Measurements from ENCODE around the gene SLC25A33. TPM values are rescaled to one million over a fixed set of nuclear protein-coding genes. Genes with fewer than 3 reads are reported as not detected.

Gene SLC25A33
- total RNA-seq, 1 experiment from 2014 or later, result 11.8 TPM

DNA sequence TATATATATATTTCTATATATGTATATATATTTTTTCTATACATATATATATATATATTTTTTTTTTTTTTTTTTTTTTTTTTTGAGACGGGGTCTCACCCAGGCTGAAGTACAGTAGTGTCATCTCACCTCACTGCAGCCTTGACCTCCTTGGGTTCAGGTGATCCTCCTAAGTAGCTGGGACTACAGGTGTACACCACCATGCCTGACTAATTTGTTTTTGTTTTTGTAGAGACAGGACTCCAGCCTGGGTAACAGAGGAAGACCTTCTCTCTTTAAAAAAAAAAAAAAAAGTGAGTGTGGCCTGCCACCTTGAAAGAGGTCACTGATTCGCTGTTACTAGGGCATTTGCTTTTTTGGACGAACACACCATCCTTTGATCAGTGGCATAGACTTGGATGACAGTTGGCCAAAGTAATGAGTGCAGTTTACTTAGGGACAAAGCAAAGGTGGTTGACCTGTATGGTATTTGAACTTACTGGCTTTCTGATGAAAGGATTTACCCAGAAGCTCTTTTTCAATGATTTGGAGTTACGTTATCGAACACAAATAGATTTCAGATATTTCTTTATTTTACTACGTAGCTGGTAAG, 10.8 kb downstream of the SLC25A33 start:
- no peak overlapping the region for H3K4me3 ChIP-seq (ENCODE audit: low read length)
- H4K20me1 ChIP-seq (ENCODE audit: low read length), result 0 out of 2 replicates have a peak, but pooled peaks cover 6% of the 10 kb centered on the region
- intact Hi-C loops (cut with micrococcal nuclease), result no loop called here
- ChIA-PET POLR2A (ENCODE audit: unreplicated experiment) (no interaction called here), CTCF (no interaction called here)
- H3K9me3 ChIP-seq (ENCODE audit: low read length), result no peaks in the 10 kb centered on the region
- H3K79me2 ChIP-seq (ENCODE audit: low read length), result peaks cover 71% of the 10 kb centered on the region
- no TSS peak for BruUV-seq (replicated peaks)
- H3K4me1 ChIP-seq (ENCODE audit: insufficient read depth, low read length), result peaks cover 8% of the 10 kb centered on the region
- DNase-seq (no peak), ATAC-seq (no peak)
- H3K36me3 ChIP-seq (ENCODE audit: low read depth, low read length), result no peaks in the 10 kb centered on the region; the same call in 1 of the 2 replicates
- no peaks in the 10 kb centered on the region for H3F3A ChIP-seq (ENCODE audit: low read length, unreplicated experiment)
- no peak overlapping the region for H2AFZ ChIP-seq (ENCODE audit: low read length)
- no peaks in the 10 kb centered on the region for H3K27me3 ChIP-seq (ENCODE audit: low read length)
- H3K9me2 ChIP-seq (replicated peaks; ENCODE audit: low read length), result no peaks in the 10 kb centered on the region
- TF ChIP-seq, protein P1, sequence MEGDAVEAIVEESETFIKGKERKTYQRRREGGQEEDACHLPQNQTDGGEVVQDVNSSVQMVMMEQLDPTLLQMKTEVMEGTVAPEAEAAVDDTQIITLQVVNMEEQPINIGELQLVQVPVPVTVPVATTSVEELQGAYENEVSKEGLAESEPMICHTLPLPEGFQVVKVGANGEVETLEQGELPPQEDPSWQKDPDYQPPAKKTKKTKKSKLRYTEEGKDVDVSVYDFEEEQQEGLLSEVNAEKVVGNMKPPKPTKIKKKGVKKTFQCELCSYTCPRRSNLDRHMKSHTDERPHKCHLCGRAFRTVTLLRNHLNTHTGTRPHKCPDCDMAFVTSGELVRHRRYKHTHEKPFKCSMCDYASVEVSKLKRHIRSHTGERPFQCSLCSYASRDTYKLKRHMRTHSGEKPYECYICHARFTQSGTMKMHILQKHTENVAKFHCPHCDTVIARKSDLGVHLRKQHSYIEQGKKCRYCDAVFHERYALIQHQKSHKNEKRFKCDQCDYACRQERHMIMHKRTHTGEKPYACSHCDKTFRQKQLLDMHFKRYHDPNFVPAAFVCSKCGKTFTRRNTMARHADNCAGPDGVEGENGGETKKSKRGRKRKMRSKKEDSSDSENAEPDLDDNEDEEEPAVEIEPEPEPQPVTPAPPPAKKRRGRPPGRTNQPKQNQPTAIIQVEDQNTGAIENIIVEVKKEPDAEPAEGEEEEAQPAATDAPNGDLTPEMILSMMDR (conservative IDR thresholded peaks at IDR 0.05; ENCODE audit: low read depth, low read length), result no peak
- H3K9ac ChIP-seq (ENCODE audit: low read length), result no peak overlapping the region
- H3K27ac ChIP-seq (ENCODE audit: low read length), result no peak overlapping the region
- no peak overlapping the region for H3K4me2 ChIP-seq (ENCODE audit: low read length)

DNA sequence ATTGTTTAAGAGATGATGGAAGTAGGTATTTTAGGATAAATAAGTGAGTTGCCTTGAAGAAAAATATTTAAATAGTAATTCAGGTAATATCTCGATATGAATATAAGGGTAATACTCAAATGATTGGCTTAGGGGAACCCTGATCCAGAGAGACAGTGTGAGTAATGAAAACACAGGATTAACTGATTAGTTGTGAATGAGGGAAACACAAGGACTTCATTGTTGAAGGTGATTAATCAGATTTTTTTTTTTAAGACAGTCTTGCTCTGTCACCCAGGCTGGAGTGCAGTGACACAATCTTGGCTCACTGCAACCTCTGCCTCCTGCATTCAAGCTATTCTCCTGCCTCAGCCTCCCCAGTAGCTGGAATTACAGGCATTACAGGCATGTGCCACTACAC, 12.7 kb downstream of the SLC25A33 start:
- CTCF ChIA-PET, result no interaction called here
- H2AFZ ChIP-seq (ENCODE audit: low read length), result no peak overlapping the region
- TF ChIP-seq, protein P1 (conservative IDR thresholded peaks at IDR 0.05; ENCODE audit: low read depth, low read length), result no peak
- TF ChIP-seq EZH2 (IDR thresholded peaks at IDR 0.05; ENCODE audit: low read length, unreplicated experiment) (no peak), EZH2phosphoT487 (IDR thresholded peaks at IDR 0.05; ENCODE audit: borderline replicate concordance, low read length) (no peak)
- H4K20me1 ChIP-seq (ENCODE audit: low read length), result peaks cover 12% of the 10 kb centered on the region; the same call in 1 of the 2 replicates
- H3F3A ChIP-seq (ENCODE audit: low read length, unreplicated experiment), result no peaks in the 10 kb centered on the region
- H3K4me1 ChIP-seq (ENCODE audit: insufficient read depth, low read length), result peaks cover 17% of the 10 kb centered on the region
- no peaks in the 10 kb centered on the region for H3K27me3 ChIP-seq (ENCODE audit: low read length)
- H3K79me2 ChIP-seq (ENCODE audit: low read length), result peaks cover 62% of the 10 kb centered on the region
- DNase-seq (no peak), ATAC-seq (no peak)
- H3K4me2 ChIP-seq (ENCODE audit: low read length), result no peak overlapping the region
- no peak overlapping the region for H3K27ac ChIP-seq (ENCODE audit: low read length)
- no peak overlapping the region for H3K4me3 ChIP-seq (ENCODE audit: low read length)
- H3K9me2 ChIP-seq (replicated peaks; ENCODE audit: low read length), result no peaks in the 10 kb centered on the region
- intact Hi-C loops (cut with micrococcal nuclease), result no loop called here
- BruUV-seq (replicated peaks), result no TSS peak
- no peak overlapping the region for H3K9ac ChIP-seq (ENCODE audit: low read length)
- peaks cover 10% of the 10 kb centered on the region; the same call in 1 of the 2 replicates for H3K36me3 ChIP-seq (ENCODE audit: low read depth, low read length)
- no peaks in the 10 kb centered on the region for H3K9me3 ChIP-seq (ENCODE audit: low read length)
- POLR2A ChIA-PET (ENCODE audit: unreplicated experiment), result interaction anchor here (0.6 kb wide), 1 partner anchor 359 kb away, joined by 4 read pairs; no protein-coding TSS in a partner anchor

DNA sequence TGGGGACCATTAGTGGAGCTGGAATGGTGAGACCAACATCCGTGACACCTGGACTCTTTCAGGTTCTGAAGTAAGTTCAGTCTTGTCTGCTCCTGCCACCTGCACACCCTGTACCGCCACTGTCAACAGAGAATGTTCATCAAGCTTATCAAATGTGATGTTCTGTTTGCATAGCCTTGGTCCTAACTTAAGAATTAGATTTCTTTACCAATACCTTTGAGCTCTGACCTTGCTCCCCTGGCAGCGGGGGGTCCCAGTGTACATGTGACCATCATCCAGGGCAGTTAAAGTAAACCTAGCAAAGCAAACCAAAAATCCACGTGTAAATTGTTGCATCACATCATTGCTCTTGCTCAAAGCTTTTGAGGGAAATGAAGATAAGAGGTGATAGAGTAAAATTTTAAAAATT, 14.5 kb downstream of the SLC25A33 start:
- H3K9me3 ChIP-seq (ENCODE audit: low read length), result no peaks in the 10 kb centered on the region
- intact Hi-C loops (cut with micrococcal nuclease), result loop anchor here (2.0 kb wide), 1 partner anchor 13 kb away; no protein-coding TSS in a partner anchor
- DNase-seq, result no peak
- H4K20me1 ChIP-seq (ENCODE audit: low read length), result peaks cover 6% of the 10 kb centered on the region; the same call in 1 of the 2 replicates
- H2AFZ ChIP-seq (ENCODE audit: low read length), result no peak overlapping the region
- no peak for ATAC-seq
- H3K4me2 ChIP-seq (ENCODE audit: low read length), result no peak overlapping the region
- BruUV-seq (replicated peaks), result no TSS peak
- peaks cover 17% of the 10 kb centered on the region for H3K4me1 ChIP-seq (ENCODE audit: insufficient read depth, low read length)
- ChIA-PET CTCF (no interaction called here), POLR2A (ENCODE audit: unreplicated experiment) (no interaction called here)
- no peak overlapping the region for H3K4me3 ChIP-seq (ENCODE audit: low read length)
- TF ChIP-seq, protein P1 (conservative IDR thresholded peaks at IDR 0.05; ENCODE audit: low read depth, low read length), result no peak
- no peak for TF ChIP-seq EZH2phosphoT487 (IDR thresholded peaks at IDR 0.05; ENCODE audit: borderline replicate concordance, low read length)
- no peak for TF ChIP-seq EZH2 (IDR thresholded peaks at IDR 0.05; ENCODE audit: low read length, unreplicated experiment)
- H3F3A ChIP-seq (ENCODE audit: low read length, unreplicated experiment), result no peaks in the 10 kb centered on the region
- H3K27ac ChIP-seq (ENCODE audit: low read length), result no peak overlapping the region
- H3K36me3 ChIP-seq (ENCODE audit: low read depth, low read length), result peaks cover 16% of the 10 kb centered on the region
- H3K9ac ChIP-seq (ENCODE audit: low read length), result no peak overlapping the region
- peaks cover 44% of the 10 kb centered on the region for H3K79me2 ChIP-seq (ENCODE audit: low read length)
- H3K9me2 ChIP-seq (replicated peaks; ENCODE audit: low read length), result no peaks in the 10 kb centered on the region
- no peaks in the 10 kb centered on the region for H3K27me3 ChIP-seq (ENCODE audit: low read length)

All from PC-3 (cell line).